ENCODE data around the gene ERC2.

Gene ERC2

GRCh38 chr3:56233742-56234141 is 234.5 kb downstream of the ERC2 start:
- FAIRE-seq: no peak

GRCh38 chr3:56229311-56229710 is 239.0 kb downstream of the ERC2 start:
- FAIRE-seq: no peak

GRCh38 chr3:56222866-56223265 is 245.4 kb downstream of the ERC2 start:
- no peak for FAIRE-seq

GRCh38 chr3:56219894-56220805 is 248.1 kb downstream of the ERC2 start:
- FAIRE-seq: no peak

- no peak for FAIRE-seq
These were observed 258.1 kb downstream of the ERC2 start for GRCh38 chr3:56209982-56210751.

- FAIRE-seq: no peak
These were observed 260.3 kb downstream of the ERC2 start for GRCh38 chr3:56207922-56208321.

GRCh38 chr3:56205406-56205805 is 262.9 kb downstream of the ERC2 start:
- no peak for FAIRE-seq

GRCh38 chr3:56202997-56203396 is 265.3 kb downstream of the ERC2 start:
- no peak for FAIRE-seq

GRCh38 chr3:56201407-56201806 is 266.9 kb downstream of the ERC2 start:
- FAIRE-seq: no peak

- no peak for FAIRE-seq
These were observed 268.0 kb downstream of the ERC2 start for GRCh38 chr3:56200251-56200650.

- no peak for FAIRE-seq
These were observed 270.3 kb downstream of the ERC2 start for GRCh38 chr3:56197991-56198390.

GRCh38 chr3:56197259-56197965 is 270.9 kb downstream of the ERC2 start:
- FAIRE-seq: no peak

- no peak for FAIRE-seq
These were observed 271.6 kb downstream of the ERC2 start for GRCh38 chr3:56196700-56197099.

GRCh38 chr3:56193519-56193918 is 274.7 kb downstream of the ERC2 start:
- no peak for FAIRE-seq

GRCh38 chr3:56192001-56192400 is 276.3 kb downstream of the ERC2 start:
- FAIRE-seq: no peak

GRCh38 chr3:56190771-56191305 is 277.4 kb downstream of the ERC2 start:
- no peak for FAIRE-seq

- FAIRE-seq: no peak
These were observed 278.1 kb downstream of the ERC2 start for GRCh38 chr3:56190130-56190529.

GRCh38 chr3:56189536-56189935 is 278.7 kb downstream of the ERC2 start:
- no peak for FAIRE-seq

- FAIRE-seq: no peak
These were observed 280.1 kb downstream of the ERC2 start for GRCh38 chr3:56188201-56188600.

GRCh38 chr3:56187051-56187450 is 281.2 kb downstream of the ERC2 start:
- FAIRE-seq: no peak

- FAIRE-seq: no peak
These were observed 282.4 kb downstream of the ERC2 start for GRCh38 chr3:56185827-56186226.

- no peak for FAIRE-seq
These were observed 284.7 kb downstream of the ERC2 start for GRCh38 chr3:56183529-56183928.

GRCh38 chr3:56180433-56180832 is 287.8 kb downstream of the ERC2 start:
- FAIRE-seq: no peak

Data from TTC549 (cell line).